GM06990 (cell line): Measurements from ENCODE around the gene ARHGAP36.

ENCODE experiments used
- DNase-seq: peaks from one replicate; pipeline ENCODE4 v3.0.0-alpha.2; 2011; ENCODE audit not compliant: insufficient read length; ENCODE audit errors: extremely low read depth
- H3K27me3 ChIP-seq: replicated peaks from 2 replicates; pipeline ENCODE4 v1.6.0; 2011; ENCODE audit warnings: low read length; ENCODE audit not compliant: control insufficient read depth, insufficient read depth
- H3K36me3 ChIP-seq: 2 replicates; pipeline ENCODE4 v1.5.1; 2011; ENCODE audit warnings: low read length; ENCODE audit not compliant: control insufficient read depth, insufficient read depth
- H3K4me3 ChIP-seq: replicated peaks from 2 replicates; pipeline ENCODE4 v1.5.1; 2011; ENCODE audit warnings: low read depth, mild to moderate bottlenecking, control low read depth, low read length
- TF ChIP-seq, protein P1 (sequence below): IDR thresholded peaks from 2 replicates; pipeline ENCODE4 v1.5.1; 2011; ENCODE audit warnings: low read length, control low read depth, mild to moderate bottlenecking, inconsistent platforms; ENCODE audit not compliant: insufficient read depth, poor library complexity, severe bottlenecking

The ARHGAP36 gene

DNA sequence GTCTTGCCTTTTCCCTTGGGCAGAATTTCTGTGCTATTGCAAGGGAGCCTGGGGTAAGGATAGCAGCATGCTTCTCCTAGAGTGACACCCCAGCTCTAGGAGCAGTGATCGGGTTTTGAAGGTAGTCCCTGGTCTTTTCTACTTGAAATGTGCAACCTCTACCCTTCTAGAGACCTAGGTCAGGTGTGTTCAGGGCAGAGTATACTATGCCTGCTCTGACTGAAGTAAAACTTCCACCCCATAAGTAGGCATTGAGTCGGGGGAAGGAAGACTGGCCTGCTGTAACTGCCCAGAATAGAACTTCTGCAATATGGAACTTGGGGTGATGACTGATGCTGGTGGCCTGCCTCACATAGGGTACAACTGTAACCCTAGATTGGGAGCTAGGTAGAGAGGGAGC lies 80.9 kb downstream of the ARHGAP36 start:
- Histone ChIP-seq H3K36me3 (no peaks in the 10 kb centered on the region), H3K4me3 (no peak overlapping the region), H3K27me3 (no peaks in the 10 kb centered on the region)
- DNase-seq = no peak
- TF ChIP-seq, protein P1, sequence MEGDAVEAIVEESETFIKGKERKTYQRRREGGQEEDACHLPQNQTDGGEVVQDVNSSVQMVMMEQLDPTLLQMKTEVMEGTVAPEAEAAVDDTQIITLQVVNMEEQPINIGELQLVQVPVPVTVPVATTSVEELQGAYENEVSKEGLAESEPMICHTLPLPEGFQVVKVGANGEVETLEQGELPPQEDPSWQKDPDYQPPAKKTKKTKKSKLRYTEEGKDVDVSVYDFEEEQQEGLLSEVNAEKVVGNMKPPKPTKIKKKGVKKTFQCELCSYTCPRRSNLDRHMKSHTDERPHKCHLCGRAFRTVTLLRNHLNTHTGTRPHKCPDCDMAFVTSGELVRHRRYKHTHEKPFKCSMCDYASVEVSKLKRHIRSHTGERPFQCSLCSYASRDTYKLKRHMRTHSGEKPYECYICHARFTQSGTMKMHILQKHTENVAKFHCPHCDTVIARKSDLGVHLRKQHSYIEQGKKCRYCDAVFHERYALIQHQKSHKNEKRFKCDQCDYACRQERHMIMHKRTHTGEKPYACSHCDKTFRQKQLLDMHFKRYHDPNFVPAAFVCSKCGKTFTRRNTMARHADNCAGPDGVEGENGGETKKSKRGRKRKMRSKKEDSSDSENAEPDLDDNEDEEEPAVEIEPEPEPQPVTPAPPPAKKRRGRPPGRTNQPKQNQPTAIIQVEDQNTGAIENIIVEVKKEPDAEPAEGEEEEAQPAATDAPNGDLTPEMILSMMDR = no peak
